ENCODE data around the gene KCNIP1.

KCNIP1 gene

GRCh38 chr5:170630226-170630625, 126.4 kb downstream of the KCNIP1 start:
- no peak overlapping the region for H3K4me3 ChIP-seq (ENCODE audit: control insufficient read depth, low read depth, low read length)
- no peak for TF ChIP-seq CTCF (conservative IDR thresholded peaks at IDR 0.05; ENCODE audit: control insufficient read depth, insufficient read depth, low read depth, low read length)
- no peak for DNase-seq (ENCODE audit: low read depth)

- DNase-seq (ENCODE audit: low read depth), result peak; percentile 18
- TF ChIP-seq CTCF (conservative IDR thresholded peaks at IDR 0.05; ENCODE audit: control insufficient read depth, insufficient read depth, low read depth, low read length), result no peak
- no peak overlapping the region for H3K4me3 ChIP-seq (ENCODE audit: control insufficient read depth, low read depth, low read length)
These were observed 126.9 kb downstream of the KCNIP1 start for GRCh38 chr5:170630711-170631141.

- no peak for DNase-seq (ENCODE audit: low read depth)
- peak; percentile 12 for TF ChIP-seq CTCF (conservative IDR thresholded peaks at IDR 0.05; ENCODE audit: control insufficient read depth, insufficient read depth, low read depth, low read length)
- H3K4me3 ChIP-seq (ENCODE audit: control insufficient read depth, low read depth, low read length), result no peak overlapping the region
These were observed 127.8 kb downstream of the KCNIP1 start for GRCh38 chr5:170631466-170632195.

- H3K4me3 ChIP-seq (ENCODE audit: control insufficient read depth, low read depth, low read length), result no peak overlapping the region
- DNase-seq (ENCODE audit: low read depth), result no peak
- no peak for TF ChIP-seq CTCF (conservative IDR thresholded peaks at IDR 0.05; ENCODE audit: control insufficient read depth, insufficient read depth, low read depth, low read length)
These were observed 128.6 kb downstream of the KCNIP1 start for GRCh38 chr5:170632266-170632984.

GRCh38 chr5:170632985-170633234, 129.1 kb downstream of the KCNIP1 start:
- no peak for DNase-seq (ENCODE audit: low read depth)
- H3K4me3 ChIP-seq (ENCODE audit: control insufficient read depth, low read depth, low read length), result no peak overlapping the region
- peak; percentile 76 for TF ChIP-seq CTCF (conservative IDR thresholded peaks at IDR 0.05; ENCODE audit: control insufficient read depth, insufficient read depth, low read depth, low read length)

GRCh38 chr5:170633235-170634081, 129.6 kb downstream of the KCNIP1 start:
- TF ChIP-seq CTCF (conservative IDR thresholded peaks at IDR 0.05; ENCODE audit: control insufficient read depth, insufficient read depth, low read depth, low read length), result no peak
- peak; percentile 85 for DNase-seq (ENCODE audit: low read depth)
- H3K4me3 ChIP-seq (ENCODE audit: control insufficient read depth, low read depth, low read length), result peak overlapping the region; percentile 11
